GM19455 (cell line): ENCODE measurements around the gene GLIS2.

Experiments used
- ATAC-seq: cut with Tn5 transposase; IDR thresholded peaks from one replicate; pipeline ENCODE4 v1.9.1; 2021; ENCODE audit not compliant: unreplicated experiment

GLIS2 gene

DNA sequence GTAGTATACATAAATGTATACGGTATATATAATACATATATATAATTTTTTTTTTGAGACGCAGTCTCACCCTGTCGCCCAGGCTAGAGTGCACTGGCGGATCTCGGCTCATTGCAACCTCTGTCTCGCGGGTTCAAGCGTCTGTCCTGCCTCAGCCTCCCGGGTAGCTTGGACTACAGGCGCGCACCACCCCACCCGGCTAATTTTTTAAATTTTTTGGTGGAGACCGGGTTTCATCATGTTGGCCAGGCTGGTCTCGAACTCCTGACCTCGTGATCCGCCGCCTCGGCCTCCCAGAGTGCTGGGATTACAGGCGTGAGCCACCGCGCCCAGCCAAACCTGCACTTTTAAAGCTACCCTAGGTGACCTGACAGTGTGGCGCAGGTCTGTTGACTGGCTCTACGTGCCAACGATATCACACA lies 34.5 kb downstream of the GLIS2 start:
- peak; percentile 2 for ATAC-seq

DNA sequence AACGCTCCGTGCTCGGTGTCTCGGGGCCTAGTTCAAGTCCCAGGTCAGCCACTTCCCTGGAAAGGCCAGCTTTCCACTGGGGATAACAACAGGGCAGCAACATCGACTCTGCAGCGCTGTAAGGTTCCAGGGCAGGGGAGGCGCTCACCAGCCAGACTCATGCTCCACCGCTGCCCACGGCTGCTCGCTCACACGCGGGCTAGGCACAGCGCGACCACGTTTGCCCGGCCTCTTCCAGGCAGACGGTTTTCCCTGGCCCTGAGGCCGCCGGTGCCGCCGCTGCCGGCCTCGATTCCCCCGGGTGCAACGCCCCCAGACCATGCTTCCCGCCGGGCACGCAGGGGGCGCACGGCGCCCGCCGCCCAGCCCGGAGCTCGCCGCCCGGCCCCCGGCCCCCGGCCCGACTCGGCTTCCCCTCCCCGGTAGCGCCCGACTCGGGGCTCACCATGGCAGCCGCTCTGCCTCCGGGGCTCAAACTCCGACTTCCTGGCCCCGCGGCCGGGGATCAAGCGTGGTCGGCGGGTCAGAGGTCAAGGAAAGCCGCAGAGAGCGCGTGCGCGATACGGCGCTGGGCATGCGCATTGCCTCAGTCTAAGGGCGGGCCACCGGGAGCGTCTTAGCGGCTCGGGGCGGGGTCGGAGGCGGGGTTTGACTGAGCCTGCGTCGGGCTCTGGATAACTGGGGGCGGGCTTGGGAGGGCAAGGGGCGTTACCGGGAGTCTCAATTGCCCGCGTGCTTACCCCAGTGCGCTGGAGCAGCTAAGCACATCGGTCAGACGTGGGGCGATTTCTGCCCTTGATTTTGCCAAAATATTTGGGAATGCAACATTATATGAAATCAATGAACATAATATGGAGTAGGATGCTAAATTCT lies 35.2 kb downstream of the GLIS2 start, which contains the start of gene PAM16:
PAM16 (minus strand) TSS at position 535 of the 873 bp plus-strand sequence; CDS start at position 448, 87 bp downstream.
- peak; percentile 83 for ATAC-seq

DNA sequence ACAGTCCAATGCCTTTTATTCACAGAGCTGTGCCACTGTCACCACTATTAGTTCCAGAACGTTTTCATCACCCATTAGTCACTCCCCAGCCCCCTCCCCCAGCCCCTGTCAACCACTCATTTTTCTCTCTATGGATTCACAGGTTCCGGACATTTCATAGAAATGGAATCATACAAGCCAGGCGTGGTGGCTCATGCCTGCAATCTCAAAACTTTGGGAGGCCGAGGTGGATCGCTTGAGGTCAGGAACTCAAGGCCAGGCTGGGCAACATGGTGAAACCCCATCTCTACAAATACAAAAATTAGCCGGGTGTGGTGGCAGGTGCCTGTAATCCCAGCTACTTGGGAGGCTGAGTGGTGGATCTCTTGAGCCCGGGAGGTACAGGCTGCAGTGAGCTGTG lies 36.0 kb downstream of the GLIS2 start:
- ATAC-seq: no peak

DNA sequence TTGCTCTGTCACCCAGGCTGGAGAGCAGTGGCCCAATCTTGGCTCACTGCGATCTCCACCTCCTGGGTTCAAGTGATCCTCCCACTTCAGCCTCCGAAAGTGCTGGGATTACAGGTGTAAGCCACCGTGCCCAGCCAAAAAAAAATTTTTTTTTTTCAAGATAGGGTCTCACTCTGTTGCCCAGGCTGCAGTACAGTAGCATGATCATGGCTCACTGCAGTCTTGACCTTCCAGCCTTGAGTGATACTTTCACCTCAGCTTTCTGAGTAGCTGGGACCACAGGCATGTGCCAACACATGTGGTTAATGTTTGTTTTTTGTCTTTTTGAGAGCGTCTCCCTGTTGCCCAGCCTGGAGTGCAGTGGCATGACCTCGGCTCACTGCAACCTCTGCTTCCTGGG lies 37.0 kb downstream of the GLIS2 start:
- ATAC-seq: no peak

DNA sequence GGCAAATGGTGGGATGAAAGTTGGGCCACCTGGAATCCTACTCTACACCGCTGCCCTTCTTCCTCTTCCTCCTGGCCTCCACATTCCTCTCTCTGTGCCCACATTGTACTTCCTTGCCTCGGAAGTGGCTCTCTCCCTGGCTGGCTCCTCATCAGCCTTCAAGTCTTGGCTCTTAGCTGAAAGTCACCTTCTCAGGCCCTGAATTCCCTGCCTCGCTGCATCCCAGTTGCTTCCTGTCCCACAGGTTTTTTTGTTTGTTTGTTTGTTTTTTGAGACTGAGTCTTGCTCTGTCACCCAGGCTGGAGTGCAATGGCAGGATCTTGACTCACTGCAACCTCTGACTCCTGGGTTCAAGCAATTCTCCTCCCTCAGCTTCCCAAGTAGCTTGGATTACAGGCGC lies 37.8 kb downstream of the GLIS2 start:
- no peak for ATAC-seq

DNA sequence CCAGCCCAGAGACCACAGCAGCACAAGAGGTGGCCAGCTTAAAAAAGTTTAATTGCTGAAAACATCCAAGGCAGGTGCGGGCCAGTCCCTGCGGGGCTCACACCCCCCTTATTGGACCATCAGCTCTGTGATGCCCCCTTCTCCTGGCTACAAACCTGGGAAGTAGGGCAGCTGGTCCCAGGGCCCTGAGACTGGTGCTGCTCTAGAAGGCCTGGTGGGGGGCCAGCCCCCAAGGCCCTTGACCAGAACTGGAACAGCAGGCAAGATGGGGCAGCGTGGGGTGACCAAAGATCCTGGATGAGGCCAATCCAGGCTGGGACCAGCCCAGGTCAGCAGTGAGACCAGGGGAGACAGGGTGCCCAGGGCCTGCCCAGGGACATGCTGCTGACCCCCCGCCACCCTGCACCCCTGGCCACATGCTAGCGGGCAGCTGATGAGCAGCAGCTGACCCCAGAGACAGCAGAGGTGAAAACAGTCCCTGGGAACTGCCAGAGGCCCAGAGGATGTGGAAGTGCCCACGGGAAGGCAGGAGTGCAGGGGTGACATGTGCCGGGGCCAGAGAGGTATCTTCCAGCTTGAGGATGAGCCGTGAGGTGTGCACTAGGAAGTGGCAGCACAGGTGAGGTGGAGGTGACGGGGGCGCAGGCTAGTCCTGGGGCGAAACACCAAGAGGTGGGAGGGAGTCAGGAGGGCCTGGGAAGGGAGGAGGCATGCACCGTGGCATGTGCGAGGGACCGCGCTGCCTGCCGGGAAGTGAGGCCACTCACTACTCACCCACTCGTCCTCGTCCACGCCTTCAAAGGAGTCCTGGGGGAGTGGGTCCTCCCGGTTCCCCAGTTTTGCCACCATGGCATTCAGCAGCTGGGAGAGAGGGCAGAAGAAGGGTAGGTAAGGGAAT lies 38.9 kb downstream of the GLIS2 start:
- ATAC-seq: no peak

DNA sequence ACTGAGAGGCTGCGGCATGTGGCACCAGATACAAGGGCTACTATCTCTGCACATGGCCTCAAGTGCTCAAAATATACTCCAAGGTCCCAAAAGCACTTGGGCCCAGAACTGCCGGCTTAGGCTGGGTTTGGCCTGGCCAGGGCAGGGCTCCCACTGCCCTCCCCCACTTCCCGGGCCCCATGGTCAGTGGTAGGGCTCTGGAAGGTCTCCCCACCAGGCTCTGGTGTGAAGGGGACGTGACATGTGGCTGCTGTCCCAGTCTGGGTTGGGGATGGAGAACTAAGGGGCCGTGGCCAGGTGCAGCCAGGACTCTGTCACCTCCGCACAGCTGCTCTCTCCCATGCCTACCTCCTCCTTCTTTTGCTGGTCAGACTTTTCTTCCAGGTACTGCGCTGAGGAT lies 41.0 kb downstream of the GLIS2 start:
- no peak for ATAC-seq

DNA sequence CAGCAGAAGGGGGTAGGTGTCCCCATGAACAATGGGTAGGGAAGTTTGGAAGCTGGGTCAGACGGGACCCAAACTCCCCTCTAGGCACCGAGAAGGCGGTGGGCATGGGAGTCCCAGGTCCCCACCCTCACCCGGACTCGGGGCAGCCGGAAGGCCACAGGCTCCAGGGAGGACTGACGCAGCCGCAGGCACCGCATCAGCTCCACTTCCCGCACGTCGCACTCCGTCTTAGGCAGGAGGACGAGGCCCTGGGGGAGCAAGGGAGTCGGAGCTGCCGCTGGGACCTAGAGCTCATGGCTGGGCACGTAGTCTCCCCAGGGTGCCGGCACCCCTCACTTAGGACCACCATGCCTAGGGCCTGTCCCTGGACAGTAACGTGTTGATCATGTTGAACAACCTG lies 42.4 kb downstream of the GLIS2 start:
- ATAC-seq: no peak

DNA sequence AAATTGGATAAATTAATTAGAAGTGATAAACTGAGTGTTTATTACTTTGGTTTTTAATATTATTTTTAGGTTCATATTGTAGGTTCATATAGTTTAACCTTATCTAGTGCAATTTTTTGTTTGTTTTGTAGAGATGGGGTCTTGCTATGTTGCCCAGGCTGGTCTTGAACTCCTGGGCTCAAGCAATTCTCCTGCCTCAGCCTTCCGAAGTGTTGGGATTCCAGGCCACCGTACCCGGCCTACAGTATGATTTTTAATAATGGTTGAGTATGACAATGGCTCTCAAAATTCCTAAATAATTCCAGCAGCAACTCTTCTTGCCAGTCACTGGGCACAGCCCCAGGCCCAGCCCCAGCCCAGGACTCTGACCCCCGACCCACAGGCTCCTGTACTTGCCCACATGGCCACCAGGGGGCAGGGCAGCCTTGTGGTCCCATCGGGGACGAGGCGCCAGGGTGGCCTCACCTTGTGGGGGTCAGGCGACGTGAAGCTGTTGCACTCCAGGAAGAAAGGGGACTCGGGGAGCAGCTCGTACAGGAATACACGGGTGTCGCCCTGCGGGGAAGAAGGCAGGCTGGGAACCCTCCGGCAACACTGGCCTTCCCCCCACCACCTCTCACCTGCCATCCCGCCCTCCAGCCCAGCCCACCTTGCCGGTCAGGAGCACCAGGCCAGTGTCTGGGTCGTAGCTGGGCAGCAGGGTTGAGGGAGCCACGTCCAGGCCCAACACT lies 43.1 kb downstream of the GLIS2 start:
- no peak for ATAC-seq

DNA sequence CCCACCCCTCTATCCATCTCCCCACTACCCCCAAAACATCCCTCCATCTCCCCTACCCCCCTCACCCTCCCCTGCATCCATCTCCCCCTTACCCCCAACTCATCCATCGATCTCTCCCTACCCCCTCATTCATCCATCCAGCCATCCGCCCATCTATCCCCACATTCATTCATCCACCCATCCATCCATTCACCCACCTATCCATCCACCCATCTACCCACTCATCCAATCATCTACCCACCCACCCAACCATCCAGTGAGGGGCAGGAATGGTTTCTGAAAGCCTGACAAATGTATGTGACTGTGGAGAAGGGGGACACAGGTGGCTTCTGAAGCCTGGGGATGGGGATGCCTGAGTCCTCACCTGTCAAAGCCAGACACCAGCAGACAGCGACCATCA lies 44.0 kb downstream of the GLIS2 start:
- ATAC-seq: no peak

DNA sequence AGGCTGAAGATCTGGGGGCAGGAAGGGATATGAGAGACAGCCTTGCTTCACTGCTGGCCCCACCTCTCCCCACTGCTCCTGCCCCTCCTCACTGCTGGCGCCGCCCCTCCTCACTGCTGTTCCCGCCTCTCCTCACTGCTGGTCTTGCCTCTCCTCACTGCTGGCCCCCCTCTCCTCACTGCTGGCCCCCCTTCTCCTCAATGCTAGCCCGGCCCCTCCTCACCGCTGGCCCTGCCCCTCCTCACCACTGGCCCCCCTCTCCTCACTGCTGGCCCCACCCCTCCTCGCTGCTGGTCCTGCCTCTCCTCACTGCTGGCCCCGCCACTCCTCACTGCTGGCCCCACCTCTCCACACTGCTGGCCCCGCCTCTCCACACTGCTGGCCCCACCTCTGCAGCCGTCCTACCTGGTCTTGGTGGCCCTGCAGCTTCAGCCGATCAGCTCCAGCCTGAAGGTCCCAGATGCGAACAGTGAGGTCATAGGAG lies 44.7 kb downstream of the GLIS2 start:
- no peak for ATAC-seq

DNA sequence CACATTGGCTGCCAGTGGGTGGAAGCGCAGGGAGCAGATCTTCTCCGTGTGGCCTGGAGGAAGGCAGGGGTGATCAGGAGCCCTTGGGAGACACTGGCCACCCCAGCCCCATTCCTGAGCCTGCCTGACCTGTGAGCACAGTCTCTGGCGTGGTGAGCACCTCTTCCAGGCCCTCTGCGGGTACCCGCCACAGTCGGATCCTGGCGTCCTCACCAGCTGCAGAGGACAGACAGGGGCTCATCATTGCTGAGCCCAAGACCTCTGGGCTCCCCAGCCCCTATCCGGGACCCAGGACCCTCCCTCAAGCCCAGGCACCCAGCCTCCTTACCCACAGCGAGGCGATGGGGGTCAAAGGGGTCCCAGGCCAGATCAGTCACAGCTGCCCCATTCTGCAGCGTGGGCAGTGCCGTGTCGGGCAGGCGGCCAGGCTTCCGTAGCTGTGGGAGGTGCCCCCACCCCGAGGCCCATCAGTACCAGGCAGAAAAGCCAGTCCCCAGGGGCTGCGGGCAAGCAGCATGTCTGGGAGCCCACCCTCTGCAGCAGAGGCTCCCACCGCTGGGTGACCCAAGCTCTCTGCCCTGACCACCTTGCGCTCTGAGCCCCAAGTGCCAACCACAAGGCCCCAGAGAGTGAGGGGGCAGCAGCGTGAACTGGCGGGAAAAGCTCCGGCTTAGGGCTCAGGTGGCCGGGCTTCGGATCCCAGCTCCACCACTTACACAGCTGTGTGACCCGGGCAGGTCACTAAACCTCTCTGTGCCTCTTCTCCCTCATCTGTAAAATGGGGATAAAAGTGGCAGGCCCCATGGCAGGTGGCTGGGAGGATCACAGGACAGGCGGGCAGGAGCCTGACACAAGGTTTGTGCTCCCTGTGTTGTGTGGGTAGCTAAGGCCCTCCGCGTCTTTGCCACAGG lies 45.4 kb downstream of the GLIS2 start:
- no peak for ATAC-seq

DNA sequence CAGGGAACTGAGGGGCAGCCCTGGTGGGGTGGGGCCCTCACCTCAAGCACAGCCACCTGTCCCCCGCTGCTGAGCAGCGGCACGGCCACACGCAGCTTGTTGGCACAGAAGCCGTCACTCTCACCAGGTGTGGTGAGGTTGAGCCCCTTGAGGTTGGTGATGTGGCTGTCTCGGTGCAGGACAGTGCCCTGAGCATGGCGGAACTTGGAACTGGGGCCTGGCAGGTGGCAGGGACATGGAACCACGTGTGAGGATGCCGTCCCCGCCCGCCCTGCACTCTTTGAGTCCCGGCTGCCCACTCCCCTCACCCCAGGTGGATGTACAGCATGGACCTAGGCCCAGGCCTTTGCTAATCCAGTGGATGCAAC lies 46.1 kb downstream of the GLIS2 start:
- no peak for ATAC-seq

DNA sequence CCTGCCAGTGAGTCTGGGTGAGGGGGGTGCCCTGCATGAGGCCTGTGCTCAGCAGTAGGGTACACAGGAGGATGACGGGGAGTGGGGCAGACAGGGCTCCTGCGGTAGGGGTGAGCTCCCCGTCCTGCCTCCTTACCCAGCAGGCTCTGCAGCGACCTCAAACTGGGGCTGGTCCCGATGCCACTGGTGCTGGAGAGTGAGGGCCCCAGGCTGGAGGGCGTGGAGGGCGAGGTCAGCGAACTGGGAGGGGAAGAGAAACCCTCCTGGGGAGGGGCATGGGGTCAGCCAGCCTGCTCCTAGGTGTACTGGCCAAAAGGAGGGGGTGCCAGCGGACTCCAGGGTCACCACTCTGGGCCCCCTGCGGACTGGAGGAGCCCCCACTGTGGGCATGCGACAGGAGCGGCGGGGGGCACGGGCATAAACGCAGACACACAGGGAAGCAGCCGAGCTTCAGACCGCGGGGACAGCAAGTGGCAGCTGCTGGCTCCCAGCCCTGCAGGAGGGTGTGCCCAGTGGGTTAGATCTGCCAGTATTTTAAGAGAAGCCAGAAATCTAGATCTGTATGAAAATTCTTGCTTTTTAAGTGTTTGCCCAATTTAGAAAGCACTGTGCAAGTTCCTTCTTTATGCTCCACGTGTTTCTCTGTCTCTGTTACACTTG lies 46.7 kb downstream of the GLIS2 start:
- no peak for ATAC-seq

DNA sequence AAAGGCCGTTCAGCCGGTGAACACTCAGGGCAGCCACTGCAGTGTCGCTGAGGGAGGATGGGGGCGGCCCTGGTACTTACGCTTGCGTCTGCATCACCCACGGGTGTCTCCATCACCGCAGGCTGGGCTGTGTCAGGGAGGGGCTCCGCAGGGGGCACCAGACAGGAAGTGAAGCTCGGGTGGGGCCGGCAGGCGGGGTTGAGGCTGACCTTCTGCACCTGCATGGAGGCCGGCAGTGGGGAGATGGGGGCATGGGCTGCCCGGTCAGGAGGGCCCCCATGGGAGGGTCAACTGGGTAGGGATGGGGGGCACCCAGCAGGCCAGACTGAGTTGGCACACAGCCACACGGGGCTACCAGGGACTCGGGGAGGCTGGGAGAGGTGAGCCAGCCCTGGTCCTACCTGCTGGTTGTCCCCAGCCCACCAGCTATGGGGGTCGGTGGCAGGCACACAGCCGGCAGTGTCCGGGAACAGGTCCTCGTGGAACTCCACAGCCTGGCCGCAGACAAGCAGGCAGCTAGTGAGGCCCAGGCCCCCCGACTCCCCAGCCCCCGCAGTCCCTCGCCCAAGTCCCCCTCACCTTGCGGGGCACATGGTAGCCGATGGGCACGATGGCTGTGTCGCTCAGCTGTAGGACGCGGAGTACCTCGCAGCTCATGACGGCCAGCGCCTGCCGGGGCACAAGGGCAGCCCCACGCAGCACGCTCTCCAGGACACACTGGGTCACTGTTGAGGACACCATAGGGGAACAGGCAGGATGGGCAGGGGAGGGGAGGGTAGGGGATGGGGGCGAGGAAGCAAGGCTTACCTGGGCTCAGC lies 48.5 kb downstream of the GLIS2 start:
- ATAC-seq: no peak

DNA sequence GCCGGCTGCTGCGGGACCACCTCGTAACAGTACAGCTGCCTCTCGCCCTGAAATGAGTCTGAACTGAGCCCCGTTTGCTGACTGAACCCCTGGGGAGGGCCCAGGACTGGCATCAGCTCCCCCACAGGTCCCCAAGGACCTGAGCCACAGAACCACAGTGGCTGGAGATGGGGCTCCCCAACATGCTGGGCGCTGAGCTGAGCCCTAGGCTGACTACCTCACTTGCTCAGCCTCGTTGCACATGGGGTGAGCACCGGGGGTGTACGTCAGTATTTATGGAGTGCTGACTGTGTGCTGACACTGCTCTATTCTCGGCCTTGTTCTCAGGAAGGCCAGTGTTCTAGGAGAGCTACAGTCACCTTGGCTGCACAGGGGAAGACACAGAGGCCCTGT lies 49.1 kb downstream of the GLIS2 start:
- ATAC-seq: no peak

DNA sequence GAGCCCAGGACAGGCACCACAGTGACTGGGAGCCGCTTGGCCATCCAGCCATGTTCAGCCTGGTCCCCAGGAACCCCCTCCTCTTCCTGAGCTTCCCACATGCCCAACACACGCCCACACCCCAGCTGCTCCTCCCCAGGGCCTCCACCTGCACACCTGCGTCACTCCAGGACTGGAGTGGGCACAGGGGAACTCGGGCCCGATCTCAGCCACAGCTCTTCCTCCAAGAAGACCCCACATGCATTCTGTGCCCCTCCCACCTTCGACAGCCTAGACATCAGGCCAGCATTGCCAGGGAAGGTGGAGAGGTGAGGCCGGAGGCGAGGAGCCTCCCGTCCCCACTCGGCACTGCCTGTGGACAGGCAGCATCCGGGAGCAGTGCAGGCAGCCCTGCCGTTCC lies 49.7 kb downstream of the GLIS2 start:
- no peak for ATAC-seq

DNA sequence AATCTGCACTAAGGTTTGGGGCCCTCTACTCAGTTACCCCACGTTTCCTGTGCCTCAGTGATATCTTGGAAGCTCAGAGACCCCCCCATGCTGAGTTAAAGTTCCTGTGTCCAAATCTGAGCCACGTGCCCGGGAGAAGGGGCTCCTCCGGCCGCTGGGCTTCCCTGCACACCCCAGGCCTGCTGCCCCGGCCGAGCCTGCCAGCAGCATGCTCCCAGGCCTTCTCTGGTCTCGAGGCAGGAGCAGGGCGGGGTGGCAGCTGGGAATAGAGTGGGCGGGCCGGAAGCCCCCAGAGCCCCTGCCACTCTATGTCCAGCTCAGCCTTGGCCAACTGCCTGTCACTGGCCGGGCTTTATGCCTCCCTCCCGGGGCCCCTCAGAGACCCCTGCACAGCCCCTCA lies 50.1 kb downstream of the GLIS2 start:
- ATAC-seq: no peak

DNA sequence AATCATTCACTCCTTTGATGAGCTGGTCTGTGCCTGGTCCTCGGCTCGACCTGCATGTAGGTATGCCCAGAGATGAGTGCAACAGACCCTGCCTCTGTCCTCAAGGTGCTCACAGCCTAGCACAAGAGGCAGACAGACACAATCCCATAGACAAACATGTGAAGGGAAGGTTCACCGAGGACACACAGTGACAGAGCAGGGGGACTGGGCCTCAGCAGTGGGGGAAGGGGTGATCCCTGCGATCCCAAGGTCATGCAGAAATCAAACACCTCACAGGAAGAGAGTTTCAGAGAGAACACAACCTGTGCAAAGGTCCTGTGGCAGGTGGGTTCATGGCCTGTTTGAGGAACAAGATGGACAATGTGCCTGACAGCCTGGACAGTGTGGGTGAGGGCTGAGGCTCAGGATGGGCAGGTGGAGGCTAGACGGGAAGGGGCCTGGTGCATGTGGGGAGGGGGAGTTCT lies 51.6 kb downstream of the GLIS2 start:
- ATAC-seq: no peak
